GM12878 (cell line): Measurements from ENCODE around the gene GCK. TPM values are rescaled to one million over a fixed set of nuclear protein-coding genes. Genes with fewer than 3 reads are reported as not detected.

Experiments
- ATAC-seq: fragments of 200-7000 bp; cut with Tn5 transposase; 3 replicates; pipeline ENCODE4 v1.9.1; 2020; ENCODE audit warnings: mild to moderate bottlenecking, moderate library complexity
- BruUV-seq: library from RNA; stranded (reverse); fragments of 400-500 nt; replicated peaks from 2 replicates; lab custom pipeline; 2021; lab: Mats Ljungman, UMichigan
- CTCF ChIA-PET: fragments of 300-600 bp; sonication (Branson Sonifier 250); formaldehyde crosslinking; extraction: SDS; loops from one replicate; lab custom pipeline; 2021; ENCODE audit warnings: inconsistent platforms; lab: Yijun Ruan, JAX
- POLR2A ChIA-PET: fragments of 350-600 bp; formaldehyde crosslinking; extraction: SDS; loops from one replicate; lab custom pipeline; 2021; ENCODE audit warnings: inconsistent platforms; lab: Charles Lee
- RAD21 ChIA-PET: fragments of 300-600 bp; sonication (Branson Sonifier 250); formaldehyde crosslinking; loops from one replicate; lab custom pipeline; 2023; ENCODE audit warnings: antibody characterized with exemption; ENCODE audit not compliant: unreplicated experiment; lab: Charles Lee
- SMC1A ChIA-PET: fragments of 300-600 bp; sonication (Branson Sonifier 250); formaldehyde crosslinking; loops from one replicate; lab custom pipeline; 2023; ENCODE audit not compliant: unreplicated experiment, uncharacterized antibody; lab: Charles Lee
- DNase-seq: peaks from one replicate; pipeline ENCODE4 v3.0.0-alpha.2; 2011; ENCODE audit warnings: low read depth, low spot score
- FAIRE-seq: peaks from 3 replicates; lab custom pipeline; 2011; peaks lifted over from hg19 to GRCh38; lab: Jason Lieb, UNC
- H2AFZ ChIP-seq: 2 replicates; pipeline ENCODE4 v1.6.0; 2011; ENCODE audit warnings: low read depth, low read length, control low read depth; ENCODE audit not compliant: control insufficient read depth
- H3K27ac ChIP-seq: 2 replicates; pipeline ENCODE4 v1.5.1; 2011; ENCODE audit warnings: control low read depth; ENCODE audit not compliant: control insufficient read depth, insufficient read depth
- H3K27me3 ChIP-seq, 2 experiments: replicated peaks in 1 of 2; 2 replicates each; pipeline versions ENCODE4 v1.6.0 to v1.6.1; 2011; ENCODE audit warnings: low read length in 1 of 2; ENCODE audit not compliant: control insufficient read depth in 2 of 2, insufficient read depth in 2 of 2
- H3K36me3 ChIP-seq, 2 experiments: 2 replicates each; pipeline ENCODE4 v1.5.1; 2011; ENCODE audit warnings: low read length in 1 of 2; ENCODE audit not compliant: control insufficient read depth in 2 of 2, insufficient read depth in 2 of 2
- H3K4me1 ChIP-seq: 2 replicates; pipeline ENCODE4 v1.6.1; 2011; ENCODE audit warnings: mild to moderate bottlenecking, low read length, moderate library complexity, mixed read lengths; ENCODE audit not compliant: control insufficient read depth, insufficient read depth
- H3K4me2 ChIP-seq: 2 replicates; pipeline ENCODE4 v1.6.0; 2011; ENCODE audit warnings: control low read depth; ENCODE audit not compliant: control insufficient read depth, insufficient read depth
- H3K4me3 ChIP-seq: fragments of 200-600 bp; sonication (generic); 2 replicates; pipeline ENCODE4 v1.5.1; 2016
- H3K79me2 ChIP-seq: 2 replicates; pipeline ENCODE4 v1.6.0; 2011; ENCODE audit warnings: low read length; ENCODE audit not compliant: control insufficient read depth, insufficient read depth
- H3K9ac ChIP-seq: 2 replicates; pipeline ENCODE4 v1.8.0; 2011; ENCODE audit warnings: low read length, control low read depth, mixed read lengths; ENCODE audit not compliant: control insufficient read depth, insufficient read depth
- H3K9me3 ChIP-seq: replicated peaks from 3 replicates; pipeline ENCODE4 v1.5.1; 2011; ENCODE audit warnings: mild to moderate bottlenecking, low read length; ENCODE audit not compliant: control insufficient read depth, insufficient read depth
- H4K20me1 ChIP-seq: 2 replicates; pipeline ENCODE4 v1.6.0; 2011; ENCODE audit not compliant: control insufficient read depth, insufficient read depth
- JUNB ChIP-seq: IDR thresholded peaks from 2 replicates; pipeline ENCODE4 v1.6.1; 2016; ENCODE audit warnings: antibody characterized with exemption, mild to moderate bottlenecking
- MYB ChIP-seq: fragments of 150-350 bp; IDR thresholded peaks from 2 replicates; pipeline ENCODE4 v1.6.1; 2014; ENCODE audit warnings: mild to moderate bottlenecking, low read depth, low read length, borderline replicate concordance
- SIN3A ChIP-seq: IDR thresholded peaks from 2 replicates; pipeline ENCODE4 v1.6.1; 2012; ENCODE audit warnings: low read depth, low read length, improper control_type of control experiment
- SMAD5 ChIP-seq: IDR thresholded peaks from 2 replicates; pipeline ENCODE4 v1.6.1; 2016; ENCODE audit warnings: antibody characterized with exemption, low read depth
- ZNF384 ChIP-seq: IDR thresholded peaks from 2 replicates; pipeline ENCODE4 v1.6.1; 2012; ENCODE audit warnings: low read depth, mild to moderate bottlenecking, low read length, improper control_type of control experiment, borderline replicate concordance
- WGBS: methylation state at CpG from one replicate; pipeline ENCODE4 v1.1.6; 2016; ENCODE audit warnings: low lambda C conversion rate; ENCODE audit not compliant: insufficient replicate concordance, insufficient coverage; ENCODE audit errors: missing lambda C conversion rate; 5-methylcytosine and 5-hydroxymethylcytosine counted together
- in situ Hi-C: fragments of 300-500 bp; cut with MboI; formaldehyde crosslinking; loops from 9 replicates; pipeline ENCODE4 v1.14.3; 2018; ENCODE audit warnings: mixed read lengths
- intact Hi-C: fragments of 100-400 bp; cut with micrococcal nuclease; formaldehyde crosslinking; loops from one replicate; pipeline ENCODE4 v1.14.2; 2022; ENCODE audit not compliant: unreplicated experiment
- polyA plus RNA-seq, 11 experiments: library from polyadenylated mRNA; depleted of rRNA in 4 of 11; unstranded in 6 of 11; stranded (reverse) in 5 of 11; fragments of >200 nt; fragmentation: Nextera tagmentation in 4 of 11; fragmentation: Illumina TruSeq in 1 of 11; extraction: Ambion mirVana in 4 of 11; extraction: Trizol in 1 of 11; gene quantifications; 1 replicate in 1 of 11; 2 replicates in 10 of 11; pipeline versions ENCODE4 v1.2.1 to v1.2.3, GENCODE V29; 2011 to 2016; ENCODE audit warnings: inconsistent platforms in 2 of 11, missing spikeins in 2 of 11, low read depth in 1 of 11
- total RNA-seq, 4 experiments: library from RNA; depleted of rRNA in 3 of 4; stranded (reverse); fragments of >200 nt in 3 of 4; fragmentation: Illumina TruSeq in 1 of 4; extraction: Trizol in 1 of 4; gene quantifications; 2 replicates each; pipeline versions ENCODE4 v1.2.1 to v1.2.3, GENCODE V29; 2013 to 2021
- TF ChIP-seq, protein P1 (sequence below): fragments of 450-650 bp; formaldehyde crosslinking; IDR thresholded peaks from 2 replicates; pipeline ENCODE4 v1.4.0; 2022; ENCODE audit warnings: mild to moderate bottlenecking, moderate library complexity

GCK gene
- total and polyA plus RNA-seq, 10 of the 15 experiments (the other 5 are each of a cell fraction or from before 2014, with no cell fraction given) = 0.06 to 0.16 TPM; not detected in 8

DNA sequence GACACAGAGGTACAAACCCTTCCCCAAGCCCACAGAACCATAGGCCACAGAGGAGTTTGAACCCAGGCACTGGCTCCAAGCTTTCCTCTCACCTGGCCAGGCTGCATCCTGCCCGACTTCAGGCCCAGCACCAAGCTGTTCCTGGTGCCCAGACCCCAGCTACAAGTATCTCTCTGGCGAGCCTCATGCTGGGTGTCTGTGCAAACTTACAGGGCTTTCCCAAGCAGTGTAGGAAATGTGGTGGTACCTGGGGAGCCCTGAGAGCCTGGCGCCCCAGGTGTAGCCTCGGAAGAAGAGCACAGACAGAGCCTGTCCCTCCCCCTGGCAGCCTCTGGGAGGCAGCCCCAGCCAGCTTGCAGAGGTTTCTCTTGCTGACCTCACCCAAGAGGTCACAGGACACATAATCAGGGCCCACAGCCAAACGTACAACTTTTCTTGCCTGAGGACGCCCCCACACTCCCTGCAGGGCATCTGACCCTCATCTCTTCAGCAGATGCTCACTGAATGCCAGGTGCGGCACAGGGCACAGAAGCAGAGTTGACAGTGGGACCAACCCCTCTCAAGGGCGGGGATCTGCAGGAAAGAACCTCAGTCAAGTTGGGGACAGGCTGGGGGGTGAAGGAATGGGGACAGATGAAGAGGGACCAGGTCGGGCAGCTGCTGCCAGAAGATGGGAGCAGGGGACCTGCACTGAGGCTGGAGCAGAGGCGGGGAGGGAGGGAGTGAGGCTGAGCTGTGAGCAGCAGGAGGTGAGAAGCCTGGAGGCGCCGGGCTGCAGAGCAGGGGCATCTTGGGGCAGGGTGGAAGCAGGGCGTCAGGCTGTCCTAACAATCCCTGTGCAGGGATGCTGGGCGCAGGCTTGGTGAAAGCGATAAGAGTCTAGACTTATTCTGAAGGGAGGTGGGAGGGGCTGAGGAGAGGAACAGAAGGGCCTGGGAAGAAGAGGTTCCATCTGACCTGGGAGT, 31.8 kb downstream of the GCK start:
- H3K27me3 ChIP-seq = no peaks in the 10 kb centered on the region; a peak in 2 of 4 replicates
- H3K9me3 ChIP-seq = no peaks in the 10 kb centered on the region
- H3K27ac ChIP-seq = no peak overlapping the region
- FAIRE-seq (no peak), ATAC-seq (no peak; the same call in 2 of the 3 replicates), DNase-seq (no peak)
- H4K20me1 ChIP-seq = no peaks in the 10 kb centered on the region
- no peaks in the 10 kb centered on the region for H3K4me1 ChIP-seq
- ChIA-PET POLR2A (no interaction called here), RAD21 (no interaction called here), SMC1A (no interaction called here), CTCF (no interaction called here)
- no peak for TF ChIP-seq SMAD5
- TF ChIP-seq SIN3A = no peak
- TF ChIP-seq, protein P1, sequence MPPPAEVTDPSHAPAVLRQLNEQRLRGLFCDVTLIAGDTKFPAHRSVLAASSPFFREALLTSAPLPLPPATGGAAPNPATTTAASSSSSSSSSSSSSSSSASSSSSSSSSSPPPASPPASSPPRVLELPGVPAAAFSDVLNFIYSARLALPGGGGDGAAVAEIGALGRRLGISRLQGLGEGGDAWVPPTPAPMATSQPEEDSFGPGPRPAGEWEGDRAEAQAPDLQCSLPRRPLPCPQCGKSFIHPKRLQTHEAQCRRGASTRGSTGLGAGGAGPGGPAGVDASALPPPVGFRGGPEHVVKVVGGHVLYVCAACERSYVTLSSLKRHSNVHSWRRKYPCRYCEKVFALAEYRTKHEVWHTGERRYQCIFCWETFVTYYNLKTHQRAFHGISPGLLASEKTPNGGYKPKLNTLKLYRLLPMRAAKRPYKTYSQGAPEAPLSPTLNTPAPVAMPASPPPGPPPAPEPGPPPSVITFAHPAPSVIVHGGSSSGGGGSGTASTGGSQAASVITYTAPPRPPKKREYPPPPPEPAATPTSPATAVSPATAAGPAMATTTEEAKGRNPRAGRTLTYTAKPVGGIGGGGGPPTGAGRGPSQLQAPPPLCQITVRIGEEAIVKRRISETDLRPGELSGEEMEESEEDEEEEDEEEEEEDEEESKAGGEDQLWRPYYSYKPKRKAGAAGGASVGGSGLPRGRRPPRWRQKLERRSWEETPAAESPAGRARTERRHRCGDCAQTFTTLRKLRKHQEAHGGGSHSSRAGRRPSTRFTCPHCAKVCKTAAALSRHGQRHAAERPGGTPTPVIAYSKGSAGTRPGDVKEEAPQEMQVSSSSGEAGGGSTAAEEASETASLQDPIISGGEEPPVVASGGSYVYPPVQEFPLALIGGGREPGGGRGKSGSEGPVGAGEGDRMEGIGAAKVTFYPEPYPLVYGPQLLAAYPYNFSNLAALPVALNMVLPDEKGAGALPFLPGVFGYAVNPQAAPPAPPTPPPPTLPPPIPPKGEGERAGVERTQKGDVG (CRISPR knock-in tag) = no peak
- TF ChIP-seq ZNF384 = no peak
- no peak for TF ChIP-seq MYB
- no peak for TF ChIP-seq JUNB
- H3K4me2 ChIP-seq = no peak overlapping the region
- H3K79me2 ChIP-seq = no peaks in the 10 kb centered on the region
- no peak overlapping the region for H3K4me3 ChIP-seq
- intact Hi-C loops (no loop called here), in situ Hi-C loops (no loop called here)
- no peak overlapping the region for H2AFZ ChIP-seq
- BruUV-seq = no TSS peak
- no peaks in the 10 kb centered on the region for H3K36me3 ChIP-seq
- no peak overlapping the region for H3K9ac ChIP-seq
- 33% methylated on average over 15 of the region's 15 CpGs for WGBS
